G401 (cell line): ENCODE measurements around the gene PCSK4. TPM values are rescaled to one million over a fixed set of nuclear protein-coding genes. Genes with fewer than 3 reads are reported as not detected.
"Not testable (repeated sequence)": the region's sequence is repeated elsewhere in the genome, so short reads cannot be mapped to it uniquely, and the experiment has no call there.

ENCODE experiments used
- DNase-seq: peaks from one replicate; pipeline ENCODE4 v3.0.0-alpha.2; 2015; ENCODE audit warnings: low spot score
- in situ Hi-C: cut with HindIII; loops from 2 replicates; pipeline ENCODE4 v1.10.0; 2016; ENCODE audit warnings: low sequenced_read_pairs, mixed read lengths
- total RNA-seq: library from RNA; depleted of rRNA; stranded (reverse); fragments of >200 nt; shearing (Covaris generic); gene quantifications from 2 replicates; pipeline ENCODE4 v1.2.3, GENCODE V29; 2014

Gene PCSK4
- total RNA-seq, 1 experiment from 2014 or later, result 9.2 TPM

GRCh38 chr19:1523412-1524286 lies 33.5 kb upstream of the PCSK4 start, which contains the start of gene PLK5:
PLK5 (plus strand) TSS chr19:1524077; CDS start chr19:1526997, 2,920 bp downstream.
- peak; percentile 58 for DNase-seq
- in situ Hi-C loops, result no loop called here

- DNase-seq, result peak; percentile 91
- in situ Hi-C loops, result no loop called here
Observed at GRCh38 chr19:1522838-1523237, 32.7 kb upstream of the PCSK4 start.

GRCh38 chr19:1522061-1522460 lies 31.9 kb upstream of the PCSK4 start:
- in situ Hi-C loops, result no loop called here
- DNase-seq, result peak; percentile 75

DNA sequence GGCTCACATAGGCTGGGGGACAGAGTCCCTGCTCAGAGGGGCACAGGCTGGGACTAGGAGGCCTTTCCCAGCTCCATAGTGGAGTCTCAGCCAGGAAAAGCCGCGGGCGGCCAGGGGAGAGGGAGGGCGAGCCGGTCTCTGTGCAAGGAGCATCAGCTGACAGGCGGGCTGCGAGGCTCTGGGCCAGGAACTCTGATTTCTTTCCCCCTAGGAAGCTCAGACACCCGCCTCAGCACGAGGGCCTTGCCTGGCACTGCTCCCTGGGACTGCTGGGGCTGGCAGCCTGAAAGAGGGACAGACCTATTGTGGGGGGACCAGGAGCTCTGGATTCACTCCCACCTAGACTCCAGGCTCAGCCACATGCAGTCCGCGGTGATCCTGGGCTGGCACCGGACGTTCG lies 31.5 kb upstream of the PCSK4 start:
- peak; percentile 94 for DNase-seq
- in situ Hi-C loops, result no loop called here

- DNase-seq, result no peak
- in situ Hi-C loops, result no loop called here
Observed at GRCh38 chr19:1520203-1520780, 30.1 kb upstream of the PCSK4 start.

GRCh38 chr19:1519802-1520201 lies 29.7 kb upstream of the PCSK4 start:
- DNase-seq, in situ Hi-C loops: not testable (repeated sequence)

GRCh38 chr19:1518471-1518870 lies 28.3 kb upstream of the PCSK4 start:
- no peak for DNase-seq
- in situ Hi-C loops, result no loop called here

DNA sequence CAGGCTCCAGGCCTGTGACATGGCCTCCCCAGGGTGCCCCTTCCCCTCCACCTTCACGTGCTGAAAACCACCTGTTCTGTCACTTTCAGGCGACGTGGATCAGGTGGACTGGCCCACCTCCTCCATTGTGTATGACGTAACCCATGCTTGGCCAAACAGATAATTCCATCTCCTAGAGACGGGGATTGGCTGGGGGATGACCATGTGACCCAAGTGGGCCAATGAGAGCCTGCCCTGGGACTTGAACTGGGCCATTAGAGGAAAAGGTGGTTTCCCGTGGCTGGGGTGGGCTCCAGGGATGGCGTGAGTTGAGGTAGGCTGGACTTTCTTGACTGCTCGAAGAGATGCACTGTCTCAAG lies 26.2 kb upstream of the PCSK4 start:
- in situ Hi-C loops, result no loop called here
- no peak for DNase-seq

DNA sequence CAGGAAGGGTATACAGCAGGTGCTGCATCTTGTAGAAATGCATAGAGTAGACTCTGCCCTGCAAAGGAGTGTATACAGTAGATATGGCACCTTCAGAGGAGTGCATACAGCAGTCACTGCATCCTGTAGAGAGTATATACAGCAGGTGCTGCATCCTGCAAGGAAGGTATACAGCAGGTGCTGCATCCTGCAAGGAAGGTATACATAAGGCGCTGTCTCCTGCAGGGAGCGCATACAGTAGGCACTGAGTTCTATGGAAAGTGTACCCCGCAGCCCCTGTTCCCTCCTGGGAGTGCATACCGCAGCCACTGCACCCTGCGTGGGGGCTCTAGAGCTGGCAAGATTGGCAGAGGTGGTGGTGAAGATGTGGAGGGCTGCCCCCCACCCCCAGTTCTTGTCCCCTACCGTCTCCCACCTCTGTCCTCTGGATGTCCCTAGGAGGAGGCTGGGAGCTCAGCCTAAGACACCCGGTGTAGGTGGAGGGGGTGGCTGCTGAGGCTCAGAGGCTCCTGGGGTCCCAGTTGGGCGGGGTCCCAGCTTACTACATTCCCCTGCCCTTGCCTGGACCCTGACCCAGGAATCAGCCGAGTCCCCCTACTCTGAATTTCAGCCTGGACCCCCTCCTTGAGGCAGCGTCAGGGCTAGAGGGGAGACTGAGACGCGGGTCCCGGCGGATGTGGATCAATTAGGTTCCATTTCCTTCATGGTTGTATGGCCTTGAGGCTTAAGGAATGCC lies 25.0 kb upstream of the PCSK4 start:
- in situ Hi-C loops, result no loop called here
- DNase-seq, result no peak

- no peak for DNase-seq
- in situ Hi-C loops, result no loop called here
Observed at GRCh38 chr19:1514295-1514661, 24.1 kb upstream of the PCSK4 start.

- in situ Hi-C loops, result no loop called here
- DNase-seq, result no peak
Observed at GRCh38 chr19:1513499-1514294, 23.5 kb upstream of the PCSK4 start.

GRCh38 chr19:1512671-1513498 lies 22.7 kb upstream of the PCSK4 start, which contains the start of gene ADAMTSL5:
ADAMTSL5 (minus strand) TSS chr19:1513019; CDS start chr19:1510943, 2,076 bp downstream.
- in situ Hi-C loops, result no loop called here
- DNase-seq, result no peak

DNA sequence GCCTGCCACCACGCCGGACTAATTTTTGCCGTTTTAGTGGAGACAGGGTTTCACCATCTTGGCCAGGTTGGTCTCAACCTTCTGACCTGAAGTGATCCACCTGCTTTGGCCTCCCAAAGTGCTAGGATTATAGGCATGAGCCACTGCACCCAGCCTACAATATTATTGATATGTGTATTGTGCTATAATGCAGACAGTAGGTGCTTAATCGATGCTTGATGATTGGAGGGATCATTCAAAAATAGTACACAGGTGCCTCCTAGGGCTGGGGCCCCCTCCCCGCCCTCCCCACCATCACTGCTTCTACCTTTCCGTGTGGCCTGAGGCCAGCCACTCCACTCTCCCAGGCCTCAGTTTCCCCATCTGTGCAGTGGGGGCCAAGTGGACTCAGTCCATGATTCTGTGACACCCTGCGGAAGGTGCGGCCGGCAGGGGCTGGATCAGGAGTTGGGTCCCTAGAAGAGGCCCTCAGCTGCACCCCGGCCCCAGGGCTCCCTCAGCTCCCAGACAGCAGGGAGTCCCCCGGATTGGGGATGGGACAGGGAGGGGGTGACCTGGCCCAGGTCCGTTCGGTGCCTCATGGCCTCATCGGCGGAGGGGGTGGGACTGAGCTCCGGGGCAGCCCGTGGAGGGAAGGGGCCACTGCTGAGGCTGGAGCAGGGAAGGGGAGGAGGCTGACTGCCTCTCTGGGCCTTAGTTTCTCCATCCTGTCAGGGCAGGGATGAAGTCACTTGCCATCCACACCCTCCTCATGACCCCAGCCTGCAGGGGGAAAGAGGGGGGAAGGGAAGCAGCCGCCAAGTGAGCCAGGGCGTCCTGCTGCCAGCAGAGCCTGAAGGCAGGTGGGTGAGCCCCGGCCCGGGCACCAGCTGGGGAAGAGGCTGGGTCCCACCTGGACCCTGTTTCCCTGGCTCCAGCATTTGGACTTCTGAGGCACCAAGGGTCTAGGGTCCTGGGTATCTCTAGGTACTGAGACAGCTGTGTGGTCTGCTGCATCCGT lies 21.5 kb upstream of the PCSK4 start:
- in situ Hi-C loops, result no loop called here
- DNase-seq, result no peak

DNA sequence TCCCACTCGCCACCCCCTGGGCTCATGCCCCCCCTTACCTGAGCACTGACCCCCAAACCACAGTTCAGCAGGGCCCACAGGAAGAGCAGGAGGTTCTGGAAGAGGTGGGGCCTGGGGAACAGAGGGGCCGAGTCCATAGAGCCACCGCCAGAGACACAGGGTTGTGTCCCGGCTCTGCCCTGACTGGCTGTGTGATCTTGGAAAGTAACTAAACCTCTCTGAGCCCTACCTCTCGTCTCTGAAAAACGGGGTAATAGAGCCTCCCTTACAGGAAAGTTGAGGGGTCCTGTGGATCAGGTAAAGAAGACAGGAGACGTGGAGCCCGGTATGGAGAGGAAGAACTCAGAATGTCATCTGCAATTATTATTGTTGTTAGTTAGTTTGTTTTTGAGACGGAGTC lies 20.7 kb upstream of the PCSK4 start:
- in situ Hi-C loops, result no loop called here
- DNase-seq, result no peak

DNA sequence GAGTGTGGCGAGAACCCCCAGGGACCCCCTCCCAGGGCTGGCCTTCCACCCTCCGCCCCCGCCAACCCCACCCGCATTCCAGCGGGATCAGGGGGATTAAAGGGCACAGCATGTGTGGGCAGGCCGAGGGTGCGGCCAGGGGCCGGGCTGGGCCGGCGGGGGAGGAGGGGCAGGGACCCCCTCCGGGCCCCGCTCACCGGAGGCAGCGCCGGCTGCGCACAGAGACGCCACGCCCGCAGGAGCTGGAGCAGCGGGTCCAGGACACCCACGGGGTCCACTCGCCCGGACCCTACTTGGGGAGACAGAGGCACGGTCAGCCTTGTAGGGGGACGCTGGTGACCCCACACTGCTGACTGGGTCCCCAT lies 20.3 kb upstream of the PCSK4 start:
- no peak for DNase-seq
- in situ Hi-C loops, result no loop called here

DNA sequence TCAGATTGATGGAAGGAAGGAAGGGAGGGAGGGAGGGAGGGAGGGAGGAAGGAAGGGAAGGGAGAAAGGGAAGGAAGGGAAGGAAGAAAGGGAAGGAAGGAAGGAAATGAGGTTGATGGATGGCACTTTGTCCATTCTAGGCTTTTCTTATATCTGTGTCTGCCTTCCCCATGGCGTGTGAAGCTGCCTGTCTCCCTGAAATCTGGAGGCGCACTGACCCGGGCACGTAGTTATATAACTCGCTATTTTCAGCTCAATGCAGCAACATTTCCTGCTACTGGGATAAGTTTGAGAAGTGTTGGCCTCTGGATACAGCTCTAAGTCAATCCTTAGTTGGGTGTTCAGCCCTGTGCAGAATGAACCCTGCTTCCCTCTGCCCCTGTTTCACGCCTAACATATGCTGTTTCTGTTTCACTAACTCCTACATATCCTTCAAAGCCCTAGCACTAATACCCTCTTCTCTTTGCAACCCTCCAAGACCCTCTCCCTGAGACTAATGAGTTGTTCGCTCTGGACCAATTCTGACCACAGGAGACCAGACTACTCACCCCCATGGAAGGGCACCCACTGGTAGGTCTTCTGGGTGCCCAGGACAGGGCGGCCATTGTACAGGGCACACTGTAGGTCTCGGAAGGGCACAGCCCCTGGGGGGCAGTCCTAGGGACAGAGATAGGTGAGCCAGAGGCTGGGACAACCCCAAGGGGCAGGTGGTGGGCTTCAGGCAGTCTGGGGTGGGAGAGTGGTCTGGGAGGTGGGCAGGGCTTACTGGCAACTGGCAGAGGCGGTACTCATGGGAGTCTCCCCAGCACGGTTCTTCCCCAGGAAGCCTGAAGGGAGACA lies 19.7 kb upstream of the PCSK4 start:
- in situ Hi-C loops, result no loop called here
- no peak for DNase-seq

- in situ Hi-C loops, result no loop called here
- no peak for DNase-seq
Observed at GRCh38 chr19:1508507-1508856, 18.3 kb upstream of the PCSK4 start.
